Measurements from ENCODE around the gene IGFL1.

- TF ChIP-seq CTCF (IDR thresholded peaks at IDR 0.05): no peak
- TF ChIP-seq EP300 (IDR thresholded peaks at IDR 0.05): no peak
- TF ChIP-seq POLR2A (IDR thresholded peaks at IDR 0.05): no peak
These were observed 2.9 kb downstream of the IGFL1 start for GRCh38 chr19:46232468-46232867.
